ENCODE results near the gene ANKRD55. TPM values are rescaled to one million over a fixed set of nuclear protein-coding genes. Genes with fewer than 3 reads are reported as not detected.
"Not testable (repeated sequence)": the region's sequence is repeated elsewhere in the genome, so short reads cannot be mapped to it uniquely, and the experiment has no call there.

Gene ANKRD55
- total RNA-seq, 1 donor from 2014 or later: not detected

GRCh38 chr5:56251918-56252553, 18.9 kb upstream of the ANKRD55 start:
- no peaks in the 10 kb centered on the region for H3K27me3 Mint-ChIP-seq
- H3K36me3 Mint-ChIP-seq: no peaks in the 10 kb centered on the region
- no peak overlapping the region for H3K27ac Mint-ChIP-seq
- DNase-seq (ENCODE audit: extremely low spot score, unreplicated experiment): no peak
- H3K4me1 Mint-ChIP-seq (ENCODE audit: unreplicated experiment): peaks cover 17% of the 10 kb centered on the region
- H3K4me3 Mint-ChIP-seq: no peak overlapping the region
- no peak for TF ChIP-seq CTCF (conservative IDR thresholded peaks at IDR 0.05)
- peaks cover 6% of the 10 kb centered on the region for H3K9me3 Mint-ChIP-seq

- H3K9me3 Mint-ChIP-seq: peaks cover 6% of the 10 kb centered on the region
- no peak for TF ChIP-seq CTCF (conservative IDR thresholded peaks at IDR 0.05)
- no peak overlapping the region for H3K27ac Mint-ChIP-seq
- no peaks in the 10 kb centered on the region for H3K27me3 Mint-ChIP-seq
- no peaks in the 10 kb centered on the region for H3K36me3 Mint-ChIP-seq
- no peak overlapping the region for H3K4me3 Mint-ChIP-seq
- DNase-seq (ENCODE audit: extremely low spot score, unreplicated experiment): no peak
- H3K4me1 Mint-ChIP-seq (ENCODE audit: unreplicated experiment): peaks cover 17% of the 10 kb centered on the region
These were observed 18.3 kb upstream of the ANKRD55 start for GRCh38 chr5:56251440-56251839.

- H3K4me3 Mint-ChIP-seq: no peak overlapping the region
- H3K4me1 Mint-ChIP-seq (ENCODE audit: unreplicated experiment): peaks cover 17% of the 10 kb centered on the region
- DNase-seq (ENCODE audit: extremely low spot score, unreplicated experiment): no peak
- H3K27me3 Mint-ChIP-seq: no peaks in the 10 kb centered on the region
- no peaks in the 10 kb centered on the region for H3K36me3 Mint-ChIP-seq
- no peak overlapping the region for H3K27ac Mint-ChIP-seq
- TF ChIP-seq CTCF (conservative IDR thresholded peaks at IDR 0.05): no peak
- peaks cover 6% of the 10 kb centered on the region for H3K9me3 Mint-ChIP-seq
These were observed 16.9 kb upstream of the ANKRD55 start for GRCh38 chr5:56250011-56250410.

GRCh38 chr5:56249085-56249484, 16.0 kb upstream of the ANKRD55 start:
- not testable (repeated sequence) for H3K27me3 Mint-ChIP-seq; H3K9me3 Mint-ChIP-seq; H3K27ac Mint-ChIP-seq; H3K4me3 Mint-ChIP-seq; DNase-seq (ENCODE audit: extremely low spot score, unreplicated experiment); H3K36me3 Mint-ChIP-seq
- H3K4me1 Mint-ChIP-seq (ENCODE audit: unreplicated experiment): peaks cover 17% of the 10 kb centered on the region

GRCh38 chr5:56247592-56247991, 14.5 kb upstream of the ANKRD55 start:
- peaks cover 6% of the 10 kb centered on the region for H3K9me3 Mint-ChIP-seq
- no peaks in the 10 kb centered on the region for H3K36me3 Mint-ChIP-seq
- no peak for TF ChIP-seq CTCF (conservative IDR thresholded peaks at IDR 0.05)
- H3K27me3 Mint-ChIP-seq: no peaks in the 10 kb centered on the region
- peaks cover 17% of the 10 kb centered on the region for H3K4me1 Mint-ChIP-seq (ENCODE audit: unreplicated experiment)
- DNase-seq (ENCODE audit: extremely low spot score, unreplicated experiment): no peak
- no peak overlapping the region for H3K27ac Mint-ChIP-seq
- no peak overlapping the region for H3K4me3 Mint-ChIP-seq

- Mint-ChIP-seq H3K4me3 (no peak overlapping the region), H3K27ac (no peak overlapping the region), H3K4me1 (ENCODE audit: unreplicated experiment) (peaks cover 11% of the 10 kb centered on the region), H3K27me3 (no peaks in the 10 kb centered on the region), H3K9me3 (peaks cover 6% of the 10 kb centered on the region), H3K36me3 (no peaks in the 10 kb centered on the region)
- no peak for DNase-seq (ENCODE audit: extremely low spot score, unreplicated experiment)
- no peak for TF ChIP-seq CTCF (conservative IDR thresholded peaks at IDR 0.05)
These were observed 13.6 kb upstream of the ANKRD55 start for GRCh38 chr5:56246769-56247168.

Measured in type B pancreatic cell (in vitro differentiated cells).